Lower lobe of right lung (tissue), 2 donors: ENCODE data around the gene SLC34A1. TPM values are rescaled to one million over a fixed set of nuclear protein-coding genes. Genes with fewer than 3 reads are reported as not detected.

Source experiments
- ATAC-seq, 2 donors: fragments of 200-7000 bp; cut with Tn5 transposase; one replicate each; pipeline ENCODE4 v1.9.1; 2020 to 2022; ENCODE audit warnings: mild to moderate bottlenecking in 2 of 2, moderate library complexity in 2 of 2
- DNase-seq: peaks from one replicate; pipeline ENCODE4 v3.0.0-alpha.2; 2020
- H3K27ac ChIP-seq: fragments of 200-600 bp; one replicate; pipeline ENCODE4 v1.8.0; 2022
- H3K27me3 ChIP-seq: fragments of 200-600 bp; one replicate; pipeline ENCODE4 v1.8.0; 2022; ENCODE audit warnings: low read depth
- H3K36me3 ChIP-seq: fragments of 200-600 bp; one replicate; pipeline ENCODE4 v1.8.0; 2022; ENCODE audit warnings: mild to moderate bottlenecking
- H3K4me1 ChIP-seq: fragments of 200-600 bp; one replicate; pipeline ENCODE4 v1.8.0; 2022
- H3K4me3 ChIP-seq: fragments of 200-600 bp; one replicate; pipeline ENCODE4 v1.8.0; 2022; ENCODE audit warnings: mild to moderate bottlenecking
- H3K9me3 ChIP-seq: fragments of 200-600 bp; one replicate; pipeline ENCODE4 v1.8.0; 2022
- intact Hi-C: fragments of 100-400 bp; cut with DNase I; formaldehyde crosslinking; loops from one replicate; pipeline ENCODE4 v1.11.0; 2022
- total RNA-seq: library from RNA; stranded (reverse); fragmentation: NEBNext Ultra II Directional; extraction: Animal tissue kit (Norgen Biotek cat#: 25700); gene quantifications from one replicate; pipeline ENCODE4 v1.2.1, GENCODE V29; 2021
- TF ChIP-seq, protein P1 (sequence below): fragments of 200-600 bp; IDR thresholded peaks from one replicate; pipeline ENCODE4 v1.8.0; 2022; ENCODE audit warnings: antibody characterized with exemption, mild to moderate bottlenecking
- donor health status: DM: no; HTN: yes; CAD: no; lungs with severe emphysema.

Gene SLC34A1
- total RNA-seq, 1 donor from 2014 or later = not detected

DNA sequence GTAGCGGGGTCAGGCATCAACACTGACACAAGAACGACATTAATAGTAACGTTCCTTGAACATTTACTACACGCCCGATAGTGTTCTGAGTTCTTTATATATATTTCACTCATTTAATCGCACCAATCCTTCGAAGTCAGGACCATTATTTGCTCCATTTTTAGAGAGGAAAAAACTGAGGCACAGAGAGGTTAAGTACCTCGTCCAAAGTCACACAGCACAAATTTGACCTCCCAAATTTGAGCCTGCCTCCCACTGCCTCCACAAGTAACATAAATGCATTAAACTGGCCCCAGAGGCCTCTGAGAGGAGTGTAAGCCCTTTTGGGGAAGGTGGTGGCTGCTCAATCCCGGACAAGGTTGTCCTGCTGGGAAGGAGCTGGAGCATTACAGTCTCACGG lies 20.7 kb upstream of the SLC34A1 start:
- Histone ChIP-seq H3K4me3 (peak overlapping the region; percentile 59), H3K27me3 (no peaks in the 10 kb centered on the region), H3K9me3 (no peaks in the 10 kb centered on the region), H3K36me3 (peaks cover 10% of the 10 kb centered on the region), H3K4me1 (peaks cover 67% of the 10 kb centered on the region), H3K27ac (no peak overlapping the region)
- no peak for ATAC-seq
- DNase-seq = peak; percentile 8
- TF ChIP-seq, protein P1, sequence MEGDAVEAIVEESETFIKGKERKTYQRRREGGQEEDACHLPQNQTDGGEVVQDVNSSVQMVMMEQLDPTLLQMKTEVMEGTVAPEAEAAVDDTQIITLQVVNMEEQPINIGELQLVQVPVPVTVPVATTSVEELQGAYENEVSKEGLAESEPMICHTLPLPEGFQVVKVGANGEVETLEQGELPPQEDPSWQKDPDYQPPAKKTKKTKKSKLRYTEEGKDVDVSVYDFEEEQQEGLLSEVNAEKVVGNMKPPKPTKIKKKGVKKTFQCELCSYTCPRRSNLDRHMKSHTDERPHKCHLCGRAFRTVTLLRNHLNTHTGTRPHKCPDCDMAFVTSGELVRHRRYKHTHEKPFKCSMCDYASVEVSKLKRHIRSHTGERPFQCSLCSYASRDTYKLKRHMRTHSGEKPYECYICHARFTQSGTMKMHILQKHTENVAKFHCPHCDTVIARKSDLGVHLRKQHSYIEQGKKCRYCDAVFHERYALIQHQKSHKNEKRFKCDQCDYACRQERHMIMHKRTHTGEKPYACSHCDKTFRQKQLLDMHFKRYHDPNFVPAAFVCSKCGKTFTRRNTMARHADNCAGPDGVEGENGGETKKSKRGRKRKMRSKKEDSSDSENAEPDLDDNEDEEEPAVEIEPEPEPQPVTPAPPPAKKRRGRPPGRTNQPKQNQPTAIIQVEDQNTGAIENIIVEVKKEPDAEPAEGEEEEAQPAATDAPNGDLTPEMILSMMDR = no peak
- intact Hi-C loops = no loop called here

DNA sequence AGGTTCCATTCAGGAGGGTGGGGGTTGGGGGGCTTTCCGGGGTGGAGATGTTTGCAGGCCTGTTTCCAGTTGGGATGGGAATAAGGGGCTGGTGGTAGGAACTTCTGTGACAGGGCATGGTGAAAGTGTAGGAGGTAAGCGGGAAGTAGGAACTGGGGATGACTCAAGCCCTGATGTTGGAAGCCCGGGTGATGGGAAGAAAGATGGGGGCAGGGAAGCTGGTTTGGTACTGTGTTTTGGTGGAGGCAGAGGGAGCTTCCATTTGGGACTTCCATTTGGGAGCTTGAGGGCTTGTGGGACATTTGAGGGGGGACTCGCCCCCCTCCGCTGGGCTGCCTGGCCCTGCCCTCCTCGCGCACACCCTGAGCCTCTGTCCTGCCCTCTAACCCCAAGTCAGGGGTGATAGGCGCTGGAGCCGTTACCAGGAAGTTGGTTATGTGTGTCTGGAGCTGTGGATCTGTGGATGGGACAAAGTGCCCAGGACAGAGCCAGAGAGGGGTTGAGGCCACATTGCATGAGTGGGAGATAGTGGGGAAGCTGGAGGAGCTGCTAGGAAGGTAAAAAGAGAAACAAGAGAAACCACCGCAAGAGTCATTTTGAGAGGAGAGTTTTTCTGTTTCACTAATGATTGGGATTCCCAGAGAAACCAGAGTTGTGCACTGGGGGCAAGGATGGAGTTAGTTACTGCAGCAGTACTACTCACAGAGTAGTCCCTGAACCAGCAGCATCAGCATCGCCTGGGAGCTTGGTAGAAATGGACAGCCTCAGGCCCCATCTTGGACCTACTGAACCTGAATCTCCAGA lies 19.9 kb upstream of the SLC34A1 start:
- H3K4me3 ChIP-seq = no peak overlapping the region
- peak; percentile 36 for DNase-seq
- TF ChIP-seq, protein P1 = no peak
- H3K36me3 ChIP-seq = peaks cover 10% of the 10 kb centered on the region
- ATAC-seq = no peak
- intact Hi-C loops = no loop called here
- H3K27me3 ChIP-seq = no peaks in the 10 kb centered on the region
- H3K27ac ChIP-seq = no peak overlapping the region
- no peaks in the 10 kb centered on the region for H3K9me3 ChIP-seq
- peaks cover 60% of the 10 kb centered on the region for H3K4me1 ChIP-seq

DNA sequence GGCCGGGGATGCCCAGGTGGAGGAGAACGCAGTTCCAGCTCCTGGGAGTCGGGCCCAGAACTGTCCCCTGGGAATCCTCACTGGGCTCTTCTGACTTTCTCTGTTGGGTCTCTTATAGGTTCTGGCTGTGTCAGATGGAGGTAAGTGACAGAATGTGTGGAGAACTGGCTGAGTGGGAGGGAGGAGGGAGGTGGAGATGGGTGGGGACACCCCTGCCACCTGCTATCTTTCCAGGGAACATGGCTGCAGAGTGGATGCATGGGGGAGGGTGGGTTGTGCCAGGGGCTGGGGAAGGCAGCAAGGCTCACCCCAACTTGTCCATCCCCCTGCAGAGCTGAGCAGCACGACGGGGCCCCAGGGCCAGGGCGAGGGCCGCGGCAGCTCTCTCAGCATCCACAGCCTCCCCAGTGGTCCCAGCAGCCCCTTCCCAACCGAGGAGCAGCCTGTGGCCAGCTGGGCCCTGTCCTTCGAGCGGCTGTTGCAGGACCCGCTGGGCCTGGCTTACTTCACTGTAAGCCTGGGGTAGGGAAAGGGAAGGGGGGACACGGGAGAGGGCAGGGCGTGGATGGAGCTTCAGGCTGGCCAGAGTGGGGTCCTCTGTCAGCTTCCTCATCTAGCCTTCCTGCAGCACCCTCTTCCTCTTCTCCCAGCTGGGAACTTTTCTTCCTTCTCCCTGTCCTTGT lies 18.2 kb upstream of the SLC34A1 start:
- intact Hi-C loops = no loop called here
- Histone ChIP-seq H3K36me3 (peaks cover 10% of the 10 kb centered on the region), H3K27me3 (no peaks in the 10 kb centered on the region), H3K9me3 (no peaks in the 10 kb centered on the region), H3K27ac (peak overlapping the region; percentile 81), H3K4me3 (no peak overlapping the region), H3K4me1 (peaks cover 66% of the 10 kb centered on the region)
- DNase-seq = no peak
- no peak for ATAC-seq
- TF ChIP-seq, protein P1 = no peak

DNA sequence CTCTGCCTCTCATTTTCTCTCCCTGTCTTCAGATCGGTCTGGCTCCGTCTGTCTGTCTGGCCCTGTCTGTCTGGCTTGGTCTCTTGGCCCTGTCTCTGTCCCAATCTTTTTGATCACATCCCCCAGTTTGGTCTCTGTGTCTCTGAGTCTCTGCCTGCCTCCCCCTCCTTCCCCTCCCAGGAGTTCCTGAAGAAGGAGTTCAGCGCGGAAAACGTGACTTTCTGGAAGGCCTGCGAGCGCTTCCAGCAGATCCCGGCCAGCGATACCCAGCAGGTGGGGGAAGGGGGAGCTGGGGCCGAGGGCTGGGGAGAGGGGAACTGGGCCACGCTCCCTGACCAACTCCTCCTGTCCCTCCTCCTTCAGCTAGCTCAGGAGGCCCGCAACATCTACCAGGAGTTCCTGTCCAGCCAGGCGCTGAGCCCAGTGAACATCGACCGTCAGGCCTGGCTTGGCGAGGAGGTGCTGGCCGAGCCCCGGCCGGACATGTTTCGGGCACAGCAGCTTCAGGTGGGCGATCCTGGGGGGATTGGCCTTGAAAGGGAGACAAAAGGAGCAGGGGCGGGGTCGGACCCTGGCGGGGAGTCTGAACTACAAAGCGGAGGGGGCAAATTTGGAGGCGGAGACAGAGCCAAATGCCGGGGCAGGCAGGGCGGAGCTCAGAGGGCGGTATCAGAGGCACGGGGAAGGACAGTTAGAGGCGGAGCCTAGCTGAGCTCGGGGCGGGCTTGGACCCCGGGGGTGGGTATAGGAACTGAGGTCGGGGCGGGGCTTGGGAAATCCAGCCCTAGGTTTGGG lies 17.5 kb upstream of the SLC34A1 start:
- H3K4me3 ChIP-seq = peak overlapping the region; percentile 63
- H3K4me1 ChIP-seq = peaks cover 67% of the 10 kb centered on the region
- peak; percentile 91 for DNase-seq
- peaks cover 10% of the 10 kb centered on the region for H3K36me3 ChIP-seq
- no peaks in the 10 kb centered on the region for H3K27me3 ChIP-seq
- TF ChIP-seq, protein P1 = no peak
- intact Hi-C loops = no loop called here
- peak; percentile 85 to 86 for ATAC-seq
- H3K9me3 ChIP-seq = no peaks in the 10 kb centered on the region
- peak overlapping the region; percentile 81 for H3K27ac ChIP-seq

DNA sequence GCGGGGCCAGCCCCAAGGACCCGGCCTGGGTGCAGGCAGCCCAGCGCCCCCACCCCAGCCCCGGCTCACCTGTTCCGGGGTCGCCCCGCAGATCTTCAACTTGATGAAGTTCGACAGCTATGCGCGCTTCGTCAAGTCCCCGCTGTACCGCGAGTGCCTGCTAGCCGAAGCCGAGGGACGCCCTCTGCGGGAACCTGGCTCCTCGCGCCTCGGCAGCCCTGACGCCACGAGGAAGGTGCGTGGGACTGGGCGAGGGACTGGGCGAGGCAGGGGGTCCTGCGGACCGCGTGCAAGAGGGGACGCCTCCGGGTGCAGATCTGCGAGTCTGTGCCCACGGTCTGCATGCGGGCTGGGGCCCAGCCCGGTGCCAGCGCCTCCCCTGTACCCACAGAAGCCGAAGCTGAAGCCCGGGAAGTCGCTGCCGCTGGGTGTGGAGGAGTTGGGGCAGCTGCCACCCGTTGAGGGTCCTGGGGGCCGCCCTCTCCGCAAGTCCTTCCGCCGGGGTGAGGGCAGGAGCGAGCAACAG lies 16.8 kb upstream of the SLC34A1 start:
- peak; percentile 0 to 1 for ATAC-seq
- Histone ChIP-seq H3K9me3 (no peaks in the 10 kb centered on the region), H3K27ac (peak overlapping the region; percentile 81), H3K4me3 (peak overlapping the region; percentile 63), H3K36me3 (peaks cover 10% of the 10 kb centered on the region), H3K4me1 (peaks cover 67% of the 10 kb centered on the region), H3K27me3 (no peaks in the 10 kb centered on the region)
- no peak for DNase-seq
- intact Hi-C loops = no loop called here
- TF ChIP-seq, protein P1 = peak; percentile 8
